ENCODE results near the gene FAM135A. TPM values are rescaled to one million over a fixed set of nuclear protein-coding genes. Genes with fewer than 3 reads are reported as not detected.

FAM135A gene
- total and polyA plus RNA-seq, 2 of the 13 experiments (the other 11 are each of a cell fraction or from before 2014, with no cell fraction given) = 26.9 to 31.5 TPM

DNA sequence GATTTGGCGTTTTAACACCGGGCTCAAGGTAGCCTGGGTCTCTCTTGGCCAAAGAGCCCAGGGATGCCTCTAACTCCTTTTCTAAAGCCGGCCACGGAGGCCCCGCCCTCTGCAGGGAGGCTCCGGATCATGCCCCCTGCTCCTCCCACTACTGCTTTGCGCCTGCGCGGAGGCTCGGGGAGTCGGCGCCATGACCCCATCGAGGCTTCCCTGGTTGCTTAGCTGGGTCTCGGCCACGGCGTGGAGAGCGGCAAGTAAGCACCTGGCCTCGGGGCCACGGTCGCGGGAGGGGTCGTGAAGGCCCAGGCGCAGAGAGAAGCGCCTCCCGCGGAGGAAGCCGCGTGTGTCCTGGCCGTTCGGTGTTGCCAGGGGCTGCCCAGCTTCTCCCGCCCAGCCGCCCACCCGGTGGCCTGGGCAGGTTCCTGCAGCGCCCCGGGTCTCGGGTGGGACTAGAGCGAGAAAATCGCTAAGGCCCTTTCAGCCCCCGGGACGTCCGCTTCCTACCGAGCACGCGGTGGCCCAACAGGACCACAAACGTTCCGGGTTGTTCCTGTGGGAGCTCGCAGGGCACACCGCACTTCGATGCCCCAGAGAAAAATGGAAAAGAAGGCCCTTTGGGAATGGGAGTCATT, 153.6 kb downstream of the FAM135A start, which contains the start of gene SDHAF4 (continued):
- TF ChIP-seq, protein P1, sequence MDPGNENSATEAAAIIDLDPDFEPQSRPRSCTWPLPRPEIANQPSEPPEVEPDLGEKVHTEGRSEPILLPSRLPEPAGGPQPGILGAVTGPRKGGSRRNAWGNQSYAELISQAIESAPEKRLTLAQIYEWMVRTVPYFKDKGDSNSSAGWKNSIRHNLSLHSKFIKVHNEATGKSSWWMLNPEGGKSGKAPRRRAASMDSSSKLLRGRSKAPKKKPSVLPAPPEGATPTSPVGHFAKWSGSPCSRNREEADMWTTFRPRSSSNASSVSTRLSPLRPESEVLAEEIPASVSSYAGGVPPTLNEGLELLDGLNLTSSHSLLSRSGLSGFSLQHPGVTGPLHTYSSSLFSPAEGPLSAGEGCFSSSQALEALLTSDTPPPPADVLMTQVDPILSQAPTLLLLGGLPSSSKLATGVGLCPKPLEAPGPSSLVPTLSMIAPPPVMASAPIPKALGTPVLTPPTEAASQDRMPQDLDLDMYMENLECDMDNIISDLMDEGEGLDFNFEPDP (CRISPR knock-in tag; conservative IDR thresholded peaks at IDR 0.05) = no peak
- peak; percentile 62; the same call in 1 of the 2 replicates for TF ChIP-seq ZNF256 (CRISPR knock-in tag; conservative IDR thresholded peaks at IDR 0.05)
- no peak; the same call in 1 of the 2 replicates for TF ChIP-seq SNAPC2 (CRISPR knock-in tag; IDR thresholded peaks at IDR 0.05)
- TF ChIP-seq, protein P2, sequence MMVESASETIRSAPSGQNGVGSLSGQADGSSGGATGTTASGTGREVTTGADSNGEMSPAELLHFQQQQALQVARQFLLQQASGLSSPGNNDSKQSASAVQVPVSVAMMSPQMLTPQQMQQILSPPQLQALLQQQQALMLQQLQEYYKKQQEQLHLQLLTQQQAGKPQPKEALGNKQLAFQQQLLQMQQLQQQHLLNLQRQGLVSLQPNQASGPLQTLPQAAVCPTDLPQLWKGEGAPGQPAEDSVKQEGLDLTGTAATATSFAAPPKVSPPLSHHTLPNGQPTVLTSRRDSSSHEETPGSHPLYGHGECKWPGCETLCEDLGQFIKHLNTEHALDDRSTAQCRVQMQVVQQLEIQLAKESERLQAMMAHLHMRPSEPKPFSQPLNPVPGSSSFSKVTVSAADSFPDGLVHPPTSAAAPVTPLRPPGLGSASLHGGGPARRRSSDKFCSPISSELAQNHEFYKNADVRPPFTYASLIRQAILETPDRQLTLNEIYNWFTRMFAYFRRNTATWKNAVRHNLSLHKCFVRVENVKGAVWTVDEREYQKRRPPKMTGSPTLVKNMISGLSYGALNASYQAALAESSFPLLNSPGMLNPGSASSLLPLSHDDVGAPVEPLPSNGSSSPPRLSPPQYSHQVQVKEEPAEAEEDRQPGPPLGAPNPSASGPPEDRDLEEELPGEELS (CRISPR knock-in tag; IDR thresholded peaks at IDR 0.05) = no peak; the same call in 1 of the 2 replicates
- peak in 1 of 2 experiments; percentile 47; a peak in 1 of 4 replicates for TF ChIP-seq KLF16 (CRISPR knock-in tag; IDR thresholded peaks at IDR 0.05)
- TF ChIP-seq ELF3 (CRISPR knock-in tag; IDR thresholded peaks at IDR 0.05) = peak; percentile 57; the same call in 1 of the 2 replicates
- no peak for TF ChIP-seq TP53 (CRISPR knock-in tag; conservative IDR thresholded peaks at IDR 0.05)
- peak; percentile 91 for TF ChIP-seq ZNF430 (CRISPR knock-in tag; IDR thresholded peaks at IDR 0.05)
- no peak for TF ChIP-seq MBNL3 (CRISPR knock-in tag; conservative IDR thresholded peaks at IDR 0.05)
- no peak for TF ChIP-seq HOXA9 (CRISPR knock-in tag; IDR thresholded peaks at IDR 0.05; ENCODE audit: borderline replicate concordance)
- TF ChIP-seq BRD4 (CRISPR knock-in tag; IDR thresholded peaks at IDR 0.05) = peak; percentile 86; the same call in 1 of the 2 replicates
- no peak for TF ChIP-seq ZFP1 (CRISPR knock-in tag; IDR thresholded peaks at IDR 0.05)
- TF ChIP-seq GABPB1 (CRISPR knock-in tag; IDR thresholded peaks at IDR 0.05) = peak; percentile 77; the same call in 1 of the 2 replicates
- TF ChIP-seq ATAD3A (CRISPR knock-in tag; IDR thresholded peaks at IDR 0.05) = no peak
- peak; percentile 59; the same call in 1 of the 2 replicates for TF ChIP-seq TSC22D2 (CRISPR knock-in tag; IDR thresholded peaks at IDR 0.05; ENCODE audit: borderline replicate concordance)
- no peak; the same call in 1 of the 2 replicates for TF ChIP-seq ZNF547 (CRISPR knock-in tag; IDR thresholded peaks at IDR 0.05)
- no peak for TF ChIP-seq ZKSCAN8 (CRISPR knock-in tag; IDR thresholded peaks at IDR 0.05; ENCODE audit: borderline replicate concordance)
- TF ChIP-seq ATM (IDR thresholded peaks at IDR 0.05; ENCODE audit: borderline replicate concordance) = no peak
- no peak for TF ChIP-seq ZNF30 (CRISPR knock-in tag; IDR thresholded peaks at IDR 0.05)
- peak; percentile 69 for TF ChIP-seq TARDBP (CRISPR knock-in tag; IDR thresholded peaks at IDR 0.05)
- peak; percentile 76; the same call in 1 of the 2 replicates for TF ChIP-seq ZNF607 (CRISPR knock-in tag; IDR thresholded peaks at IDR 0.05; ENCODE audit: borderline replicate concordance)
- TF ChIP-seq, protein P3, sequence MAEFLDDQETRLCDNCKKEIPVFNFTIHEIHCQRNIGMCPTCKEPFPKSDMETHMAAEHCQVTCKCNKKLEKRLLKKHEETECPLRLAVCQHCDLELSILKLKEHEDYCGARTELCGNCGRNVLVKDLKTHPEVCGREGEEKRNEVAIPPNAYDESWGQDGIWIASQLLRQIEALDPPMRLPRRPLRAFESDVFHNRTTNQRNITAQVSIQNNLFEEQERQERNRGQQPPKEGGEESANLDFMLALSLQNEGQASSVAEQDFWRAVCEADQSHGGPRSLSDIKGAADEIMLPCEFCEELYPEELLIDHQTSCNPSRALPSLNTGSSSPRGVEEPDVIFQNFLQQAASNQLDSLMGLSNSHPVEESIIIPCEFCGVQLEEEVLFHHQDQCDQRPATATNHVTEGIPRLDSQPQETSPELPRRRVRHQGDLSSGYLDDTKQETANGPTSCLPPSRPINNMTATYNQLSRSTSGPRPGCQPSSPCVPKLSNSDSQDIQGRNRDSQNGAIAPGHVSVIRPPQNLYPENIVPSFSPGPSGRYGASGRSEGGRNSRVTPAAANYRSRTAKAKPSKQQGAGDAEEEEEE (CRISPR knock-in tag; IDR thresholded peaks at IDR 0.05; ENCODE audit: borderline replicate concordance) = no peak
- no peak for TF ChIP-seq NR2F2 (IDR thresholded peaks at IDR 0.05; ENCODE audit: borderline replicate concordance, low read depth)
- TF ChIP-seq, protein P4, sequence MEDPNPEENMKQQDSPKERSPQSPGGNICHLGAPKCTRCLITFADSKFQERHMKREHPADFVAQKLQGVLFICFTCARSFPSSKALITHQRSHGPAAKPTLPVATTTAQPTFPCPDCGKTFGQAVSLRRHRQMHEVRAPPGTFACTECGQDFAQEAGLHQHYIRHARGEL (CRISPR knock-in tag; IDR thresholded peaks at IDR 0.05) = peak; percentile 68; the same call in 1 of the 2 replicates
- TF ChIP-seq SCMH1 (CRISPR knock-in tag; IDR thresholded peaks at IDR 0.05; ENCODE audit: borderline replicate concordance) = no peak
